Measurements from ENCODE around the gene LAMA4.

The LAMA4 gene

DNA sequence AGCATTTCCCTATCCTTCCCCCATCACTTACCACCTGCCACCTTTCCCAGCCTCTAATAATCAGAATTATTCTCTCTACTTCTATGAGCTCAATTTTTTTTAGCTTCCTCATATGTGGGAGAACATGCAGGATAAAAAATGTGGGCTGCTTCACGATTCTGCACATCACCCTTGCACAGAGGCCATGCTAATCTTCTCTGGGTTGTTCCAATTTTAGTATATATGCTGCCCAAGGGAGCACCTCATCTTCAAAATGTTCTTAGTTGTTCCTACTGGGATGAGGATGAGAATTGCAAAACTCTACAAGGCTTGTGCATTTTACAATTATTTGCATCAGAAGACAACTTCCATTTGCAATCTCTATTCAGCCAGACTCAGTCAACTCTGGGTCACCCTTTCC lies 58.1 kb downstream of the LAMA4 start:
- H3K4me3 ChIP-seq (ENCODE audit: low read depth, low read length), result no peak overlapping the region
- TF ChIP-seq, protein P1, sequence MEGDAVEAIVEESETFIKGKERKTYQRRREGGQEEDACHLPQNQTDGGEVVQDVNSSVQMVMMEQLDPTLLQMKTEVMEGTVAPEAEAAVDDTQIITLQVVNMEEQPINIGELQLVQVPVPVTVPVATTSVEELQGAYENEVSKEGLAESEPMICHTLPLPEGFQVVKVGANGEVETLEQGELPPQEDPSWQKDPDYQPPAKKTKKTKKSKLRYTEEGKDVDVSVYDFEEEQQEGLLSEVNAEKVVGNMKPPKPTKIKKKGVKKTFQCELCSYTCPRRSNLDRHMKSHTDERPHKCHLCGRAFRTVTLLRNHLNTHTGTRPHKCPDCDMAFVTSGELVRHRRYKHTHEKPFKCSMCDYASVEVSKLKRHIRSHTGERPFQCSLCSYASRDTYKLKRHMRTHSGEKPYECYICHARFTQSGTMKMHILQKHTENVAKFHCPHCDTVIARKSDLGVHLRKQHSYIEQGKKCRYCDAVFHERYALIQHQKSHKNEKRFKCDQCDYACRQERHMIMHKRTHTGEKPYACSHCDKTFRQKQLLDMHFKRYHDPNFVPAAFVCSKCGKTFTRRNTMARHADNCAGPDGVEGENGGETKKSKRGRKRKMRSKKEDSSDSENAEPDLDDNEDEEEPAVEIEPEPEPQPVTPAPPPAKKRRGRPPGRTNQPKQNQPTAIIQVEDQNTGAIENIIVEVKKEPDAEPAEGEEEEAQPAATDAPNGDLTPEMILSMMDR (IDR thresholded peaks at IDR 0.05; ENCODE audit: low read depth, low read length, missing control alignments), result no peak
- in situ Hi-C loops (cut with HindIII; ENCODE audit: low sequenced_read_pairs), result no loop called here
- DNase-seq (ENCODE audit: low read depth), result no peak

DNA sequence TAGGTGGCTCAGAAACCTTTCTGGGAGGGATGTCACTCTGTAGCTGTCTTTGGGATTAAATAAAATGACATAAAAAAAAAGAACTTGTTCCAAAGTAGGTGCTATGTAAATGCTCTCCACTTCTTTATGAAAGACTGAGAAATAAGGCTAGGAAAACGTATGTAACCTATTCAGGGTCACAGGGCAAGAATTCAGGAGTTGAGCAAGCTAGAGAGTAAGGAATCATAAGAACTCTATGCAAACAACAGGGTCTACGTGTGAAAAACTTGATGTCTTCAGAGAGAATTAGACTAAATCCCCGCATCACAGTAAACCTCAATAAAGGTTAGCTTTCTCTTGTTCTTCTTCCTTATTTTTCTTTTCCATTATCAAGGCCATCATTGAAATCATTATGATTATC lies 59.2 kb downstream of the LAMA4 start:
- no peak for DNase-seq (ENCODE audit: low read depth)
- in situ Hi-C loops (cut with HindIII; ENCODE audit: low sequenced_read_pairs), result no loop called here
- TF ChIP-seq, protein P1 (IDR thresholded peaks at IDR 0.05; ENCODE audit: low read depth, low read length, missing control alignments), result no peak
- H3K4me3 ChIP-seq (ENCODE audit: low read depth, low read length), result no peak overlapping the region

DNA sequence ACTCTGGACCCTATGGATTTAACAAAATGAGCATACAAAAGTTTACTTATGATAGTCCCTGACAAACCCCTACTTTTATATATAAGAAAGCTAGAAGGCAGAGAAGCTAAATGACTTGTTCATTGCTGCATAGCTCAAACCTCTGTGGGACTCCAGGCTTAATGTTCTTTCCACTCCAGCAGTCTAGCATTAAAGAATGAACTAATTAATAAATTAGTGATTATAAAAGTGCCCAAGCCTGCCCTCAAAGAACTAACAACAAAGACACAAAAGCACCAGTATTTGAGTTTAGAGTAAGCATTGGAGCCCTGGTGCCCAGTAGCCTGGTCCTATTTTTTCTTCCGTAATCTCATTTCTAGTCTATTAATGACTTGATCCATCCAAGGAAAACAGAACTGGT lies 59.9 kb downstream of the LAMA4 start:
- in situ Hi-C loops (cut with HindIII; ENCODE audit: low sequenced_read_pairs), result no loop called here
- H3K4me3 ChIP-seq (ENCODE audit: low read depth, low read length), result no peak overlapping the region
- TF ChIP-seq, protein P1 (IDR thresholded peaks at IDR 0.05; ENCODE audit: low read depth, low read length, missing control alignments), result no peak

DNA sequence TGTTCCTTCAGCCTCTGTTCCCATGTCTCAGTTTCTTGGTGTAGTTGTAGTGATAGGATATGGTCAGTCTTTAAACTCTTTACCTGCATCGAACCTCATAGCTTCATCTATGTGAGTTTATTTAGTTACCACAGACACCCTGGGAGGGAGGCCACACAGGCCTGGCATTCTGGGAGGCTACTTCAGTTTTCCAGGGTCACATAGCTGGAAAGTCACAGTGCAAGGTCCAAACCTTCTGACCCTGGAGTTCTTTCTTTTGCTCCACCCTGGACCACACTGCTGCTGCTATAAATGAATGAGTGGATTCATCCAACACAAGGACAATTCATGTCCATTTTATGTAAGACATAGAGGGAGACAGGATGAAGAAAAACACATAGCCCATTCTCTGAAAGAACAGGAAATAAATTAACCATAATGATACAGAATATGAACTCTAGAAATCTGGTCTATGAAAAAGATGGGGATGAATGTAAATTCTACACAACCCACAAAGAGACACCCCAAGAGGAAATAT lies 60.8 kb downstream of the LAMA4 start:
- in situ Hi-C loops (cut with HindIII; ENCODE audit: low sequenced_read_pairs), result no loop called here
- DNase-seq (ENCODE audit: low read depth), result no peak
- H3K4me3 ChIP-seq (ENCODE audit: low read depth, low read length), result no peak overlapping the region
- TF ChIP-seq, protein P1 (IDR thresholded peaks at IDR 0.05; ENCODE audit: low read depth, low read length, missing control alignments), result no peak

More for the DNA sequence above, 59.9 kb downstream of the LAMA4 start:
- DNase-seq (ENCODE audit: low read depth), result no peak

DNA sequence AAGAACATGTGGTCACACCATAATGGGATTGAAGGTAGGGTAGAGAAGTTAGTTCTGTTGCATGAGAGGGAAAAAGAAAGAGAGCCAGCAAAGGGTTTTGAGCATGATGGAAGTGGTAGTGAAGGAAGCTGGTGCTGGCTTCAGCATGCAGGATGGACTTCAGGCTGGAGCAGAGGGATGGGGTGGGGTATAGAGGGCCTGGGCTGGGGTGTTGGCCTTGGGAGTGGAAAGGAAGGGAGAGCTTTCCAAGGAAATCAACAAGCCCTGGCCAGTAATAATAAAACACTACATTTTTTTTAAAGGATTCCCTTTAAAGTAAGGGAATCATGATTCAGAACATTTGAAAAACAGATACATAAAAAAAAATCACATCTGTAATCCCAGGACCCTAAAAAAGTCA lies 61.2 kb downstream of the LAMA4 start:
- no peak for DNase-seq (ENCODE audit: low read depth)

DNA sequence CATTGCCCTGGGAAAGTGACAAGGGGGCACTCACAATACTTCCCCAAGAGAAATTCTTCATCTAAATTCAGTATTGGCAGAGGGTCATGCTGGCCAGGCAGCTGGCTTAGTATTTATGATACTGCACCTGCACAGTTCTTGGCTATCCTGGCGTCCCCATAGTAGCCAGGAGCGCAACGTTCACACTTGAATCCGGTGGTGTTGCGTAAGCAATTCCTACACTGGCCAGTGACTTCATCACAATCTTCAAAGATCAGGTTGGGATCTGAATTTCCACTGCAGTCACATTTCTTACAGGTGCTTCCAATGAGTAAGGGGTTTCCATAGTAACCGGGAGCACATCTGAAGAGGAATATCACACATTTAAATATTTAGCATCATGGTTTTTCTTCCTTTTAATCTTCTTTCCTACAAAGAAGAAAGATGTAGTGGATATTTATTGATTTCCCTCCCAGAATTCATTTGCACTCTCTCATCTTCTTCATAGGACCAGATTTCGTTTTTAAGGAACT lies 62.8 kb downstream of the LAMA4 start:
- TF ChIP-seq, protein P1 (IDR thresholded peaks at IDR 0.05; ENCODE audit: low read depth, low read length, missing control alignments), result no peak
- DNase-seq (ENCODE audit: low read depth), result no peak
- in situ Hi-C loops (cut with HindIII; ENCODE audit: low sequenced_read_pairs), result no loop called here
- H3K4me3 ChIP-seq (ENCODE audit: low read depth, low read length), result no peak overlapping the region

More for the DNA sequence above, 61.2 kb downstream of the LAMA4 start:
- TF ChIP-seq, protein P1 (IDR thresholded peaks at IDR 0.05; ENCODE audit: low read depth, low read length, missing control alignments), result no peak
- no peak overlapping the region for H3K4me3 ChIP-seq (ENCODE audit: low read depth, low read length)
- in situ Hi-C loops (cut with HindIII; ENCODE audit: low sequenced_read_pairs), result no loop called here

All from astrocyte of the cerebellum (primary cell).